Trophoblast cell (in vitro differentiated cells and primary cell): ENCODE measurements around the gene GAN.

Source experiments
- DNase-seq, 2 donors: peaks; one replicate each; pipeline ENCODE4 v3.0.0-alpha.2; 2016
- H2AFZ ChIP-seq: 2 replicates; pipeline ENCODE4 v1.6.1; 2013; ENCODE audit warnings: low read length, moderate library complexity, mild to moderate bottlenecking; ENCODE audit not compliant: insufficient read depth, poor library complexity
- H2AK5ac ChIP-seq: 2 replicates; pipeline ENCODE4 v1.6.1; 2013; ENCODE audit warnings: mild to moderate bottlenecking, low read length
- H2BK120ac ChIP-seq: 2 replicates; pipeline ENCODE4 v1.6.1; 2013; ENCODE audit warnings: low read length, mild to moderate bottlenecking, moderate library complexity; ENCODE audit not compliant: insufficient read depth, poor library complexity
- H2BK12ac ChIP-seq: 2 replicates; pipeline ENCODE4 v1.6.1; 2013; ENCODE audit warnings: mild to moderate bottlenecking, low read length, moderate library complexity
- H2BK5ac ChIP-seq: 2 replicates; pipeline ENCODE4 v1.6.1; 2013; ENCODE audit warnings: low read length, low read depth, moderate library complexity, mild to moderate bottlenecking; ENCODE audit not compliant: poor library complexity
- H3K14ac ChIP-seq: 2 replicates; pipeline ENCODE4 v1.6.1; 2013; ENCODE audit warnings: mild to moderate bottlenecking, low read length
- H3K18ac ChIP-seq: 2 replicates; pipeline ENCODE4 v1.6.1; 2013; ENCODE audit warnings: mild to moderate bottlenecking, low read length
- H3K23ac ChIP-seq: 2 replicates; pipeline ENCODE4 v1.6.1; 2013; ENCODE audit warnings: low read length
- H3K27ac ChIP-seq: 2 replicates; pipeline ENCODE4 v1.5.1; 2013; ENCODE audit warnings: low read depth, mild to moderate bottlenecking, inconsistent platforms, low read length, moderate library complexity
- H3K27me3 ChIP-seq: 2 replicates; pipeline ENCODE4 v1.6.1; 2013; ENCODE audit warnings: inconsistent platforms, mild to moderate bottlenecking, low read length, moderate library complexity; ENCODE audit not compliant: insufficient read depth
- H3K36me3 ChIP-seq, 2 experiments: 1 replicate in 1 of 2; 2 replicates in 1 of 2; pipeline ENCODE4 v1.6.1; 2013; ENCODE audit warnings: low read length in 2 of 2, mild to moderate bottlenecking in 2 of 2, moderate library complexity in 1 of 2; ENCODE audit not compliant: insufficient read depth in 2 of 2, control insufficient read depth in 1 of 2
- H3K4ac ChIP-seq: 2 replicates; pipeline ENCODE4 v1.6.1; 2013; ENCODE audit warnings: low read depth, mild to moderate bottlenecking, low read length, moderate library complexity
- H3K4me1 ChIP-seq, 2 experiments: 1 replicate in 1 of 2; 2 replicates in 1 of 2; pipeline ENCODE4 v1.6.1; 2013; ENCODE audit warnings: low read length in 2 of 2, mild to moderate bottlenecking in 2 of 2, moderate library complexity in 1 of 2; ENCODE audit not compliant: insufficient read depth in 2 of 2, control insufficient read depth in 1 of 2
- H3K4me2 ChIP-seq: 2 replicates; pipeline ENCODE4 v1.6.1; 2013; ENCODE audit warnings: inconsistent platforms, mild to moderate bottlenecking, low read length, moderate library complexity
- H3K4me3 ChIP-seq: 2 replicates; pipeline ENCODE4 v1.5.1; 2013; ENCODE audit warnings: mild to moderate bottlenecking, low read depth, low read length, inconsistent platforms
- H3K79me1 ChIP-seq: one replicate; pipeline ENCODE4 v1.6.1; 2013; ENCODE audit warnings: low read length
- H3K79me2 ChIP-seq: 2 replicates; pipeline ENCODE4 v1.6.1; 2013; ENCODE audit warnings: low read length, mild to moderate bottlenecking; ENCODE audit not compliant: control insufficient read depth, insufficient read depth, poor library complexity
- H3K9ac ChIP-seq: 2 replicates; pipeline ENCODE4 v1.6.1; 2013; ENCODE audit warnings: mild to moderate bottlenecking, low read length
- H3K9me3 ChIP-seq: 2 replicates; pipeline ENCODE4 v1.6.1; 2013; ENCODE audit warnings: low read depth, mild to moderate bottlenecking, control low read depth, inconsistent platforms, low read length; ENCODE audit not compliant: insufficient read depth
- H4K12ac ChIP-seq: 2 replicates; pipeline ENCODE4 v1.6.1; 2013; ENCODE audit warnings: low read depth, mild to moderate bottlenecking, low read length, moderate library complexity
- H4K8ac ChIP-seq: 2 replicates; pipeline ENCODE4 v1.6.1; 2013; ENCODE audit warnings: low read depth, mild to moderate bottlenecking, low read length, moderate library complexity
- H4K91ac ChIP-seq: one replicate; pipeline ENCODE4 v1.6.1; 2013; ENCODE audit warnings: low read depth, mild to moderate bottlenecking, low read length, moderate library complexity
- WGBS: extraction: QIAGEN DNeasy Blood & Tissue Kit; methylation state at CpG from one replicate; pipeline ENCODE4 v1.1.7; 2013; ENCODE audit warnings: missing lambda C conversion rate; ENCODE audit not compliant: insufficient read length, insufficient coverage; ENCODE audit errors: extremely low coverage; 5-methylcytosine and 5-hydroxymethylcytosine counted together

GAN gene

GRCh38 chr16:81350306-81350615 is 35.5 kb downstream of the GAN start:
- peaks cover 2% of the 10 kb centered on the region for H3K79me2 ChIP-seq
- H2BK5ac ChIP-seq, result no peak overlapping the region
- DNase-seq, result peak; percentile 2 to 66
- no peak overlapping the region for H3K23ac ChIP-seq
- WGBS, result no CpG with 5 or more reads among the region's 4 CpGs
- no peak overlapping the region for H3K14ac ChIP-seq
- H3K18ac ChIP-seq, result no peak overlapping the region
- H3K4me3 ChIP-seq, result no peak overlapping the region
- no peak overlapping the region for H4K8ac ChIP-seq
- H2BK120ac ChIP-seq, result no peak overlapping the region
- no peak overlapping the region for H2AFZ ChIP-seq
- H3K4me1 ChIP-seq, result peaks cover 0 to 3% of the 10 kb centered on the region in 2 experiments
- H3K27me3 ChIP-seq, result no peaks in the 10 kb centered on the region
- H4K12ac ChIP-seq, result no peak overlapping the region
- no peak overlapping the region for H3K9ac ChIP-seq
- no peak overlapping the region for H3K4ac ChIP-seq
- H3K36me3 ChIP-seq, result peaks cover 6 to 9% of the 10 kb centered on the region in 2 experiments
- no peak overlapping the region for H4K91ac ChIP-seq
- peaks cover 6% of the 10 kb centered on the region for H3K9me3 ChIP-seq
- no peak overlapping the region for H2AK5ac ChIP-seq
- H3K4me2 ChIP-seq, result no peak overlapping the region
- H3K79me1 ChIP-seq, result no peaks in the 10 kb centered on the region
- H2BK12ac ChIP-seq, result no peak overlapping the region
- H3K27ac ChIP-seq, result no peak overlapping the region

GRCh38 chr16:81353895-81354294 is 39.1 kb downstream of the GAN start:
- H2BK5ac ChIP-seq, result no peak overlapping the region
- no peak overlapping the region for H2BK120ac ChIP-seq
- no peaks in the 10 kb centered on the region for H3K79me1 ChIP-seq
- H3K4me2 ChIP-seq, result no peak overlapping the region
- H3K4me1 ChIP-seq, result peaks cover 0 to 3% of the 10 kb centered on the region in 2 experiments
- H3K27ac ChIP-seq, result no peak overlapping the region
- no peak overlapping the region for H3K14ac ChIP-seq
- H3K36me3 ChIP-seq, result peaks cover 9 to 13% of the 10 kb centered on the region in 2 experiments
- H4K8ac ChIP-seq, result no peak overlapping the region
- no peaks in the 10 kb centered on the region for H3K9me3 ChIP-seq
- no peaks in the 10 kb centered on the region for H3K27me3 ChIP-seq
- no peak overlapping the region for H3K9ac ChIP-seq
- no CpG with 5 or more reads among the region's 3 CpGs for WGBS
- H4K91ac ChIP-seq, result no peak overlapping the region
- no peak overlapping the region for H2BK12ac ChIP-seq
- no peak overlapping the region for H2AK5ac ChIP-seq
- H3K4ac ChIP-seq, result no peak overlapping the region
- no peak overlapping the region for H2AFZ ChIP-seq
- H3K23ac ChIP-seq, result no peak overlapping the region
- peaks cover 2% of the 10 kb centered on the region for H3K79me2 ChIP-seq
- DNase-seq, result no peak
- H4K12ac ChIP-seq, result no peak overlapping the region
- H3K18ac ChIP-seq, result no peak overlapping the region
- no peak overlapping the region for H3K4me3 ChIP-seq

DNA sequence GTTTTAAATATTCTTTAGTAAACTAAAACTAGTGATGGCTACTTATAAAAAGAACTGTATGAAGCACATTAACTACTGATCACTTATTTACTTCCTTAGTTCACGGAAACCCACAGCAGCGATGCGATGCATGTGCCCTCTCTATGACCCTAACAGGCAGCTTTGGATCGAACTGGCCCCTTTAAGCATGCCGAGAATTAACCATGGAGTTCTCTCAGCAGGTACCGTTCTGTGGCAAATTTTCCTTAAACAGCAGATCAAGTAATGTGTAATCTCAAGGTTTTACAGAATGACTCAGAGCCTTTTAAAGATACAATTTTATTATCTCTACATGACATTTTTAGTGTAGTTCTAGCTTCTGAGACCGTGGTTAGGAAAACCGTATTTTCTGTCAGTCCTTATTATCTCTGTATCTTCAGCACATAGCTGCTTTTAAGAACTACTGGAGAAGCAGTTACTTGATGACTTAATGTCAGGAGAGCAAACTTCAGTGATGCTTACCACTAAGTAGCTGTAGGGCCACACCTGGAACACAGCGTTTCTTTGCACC is 43.0 kb downstream of the GAN start:
- no peak overlapping the region for H3K9ac ChIP-seq
- no peak overlapping the region for H3K4ac ChIP-seq
- no peak overlapping the region for H2AK5ac ChIP-seq
- no peak overlapping the region for H3K23ac ChIP-seq
- no peaks in the 10 kb centered on the region for H3K79me1 ChIP-seq
- no peak overlapping the region for H3K4me2 ChIP-seq
- no peak overlapping the region for H4K91ac ChIP-seq
- no peak overlapping the region for H4K12ac ChIP-seq
- H4K8ac ChIP-seq, result no peak overlapping the region
- H2AFZ ChIP-seq, result no peak overlapping the region
- H2BK5ac ChIP-seq, result no peak overlapping the region
- H3K4me3 ChIP-seq, result no peak overlapping the region
- H3K9me3 ChIP-seq, result no peaks in the 10 kb centered on the region
- no peaks in the 10 kb centered on the region for H3K79me2 ChIP-seq
- DNase-seq, result no peak
- H3K4me1 ChIP-seq, result no peaks in the 10 kb centered on the region
- no peaks in the 10 kb centered on the region for H3K27me3 ChIP-seq
- no peak overlapping the region for H2BK12ac ChIP-seq
- no peak overlapping the region for H3K18ac ChIP-seq
- H2BK120ac ChIP-seq, result no peak overlapping the region
- WGBS, result no CpG with 5 or more reads among the region's 9 CpGs
- no peak overlapping the region for H3K14ac ChIP-seq
- peaks cover 15 to 17% of the 10 kb centered on the region in 2 experiments for H3K36me3 ChIP-seq
- no peak overlapping the region for H3K27ac ChIP-seq

DNA sequence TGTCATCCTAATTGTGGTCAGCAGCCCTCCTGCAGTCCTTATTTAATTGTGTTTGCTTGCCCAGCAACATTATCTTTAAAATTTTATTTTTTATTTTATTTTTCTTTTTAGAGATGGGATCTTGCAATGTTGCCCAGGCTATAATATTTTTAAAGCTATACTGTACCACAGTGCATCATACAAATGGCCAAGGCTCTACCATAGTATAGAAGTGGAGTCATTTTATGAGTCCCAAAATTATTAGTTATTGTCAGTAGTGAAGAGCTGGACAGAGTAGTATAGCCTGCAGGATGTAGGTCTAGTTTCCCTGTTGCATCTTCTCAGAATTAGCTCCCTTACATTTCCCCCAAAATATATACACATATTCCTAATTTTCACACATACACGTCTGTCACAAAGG is 44.1 kb downstream of the GAN start:
- Histone ChIP-seq H4K12ac (no peak overlapping the region), H2BK120ac (no peak overlapping the region), H2AK5ac (no peak overlapping the region), H3K4me3 (no peak overlapping the region), H3K27me3 (no peaks in the 10 kb centered on the region), H2BK5ac (no peak overlapping the region), H4K8ac (no peak overlapping the region), H3K23ac (no peak overlapping the region), H4K91ac (no peak overlapping the region), H3K4me2 (no peak overlapping the region), H3K9ac (no peak overlapping the region), H3K27ac (no peak overlapping the region), H2AFZ (no peak overlapping the region), H3K36me3 (peaks cover 15 to 19% of the 10 kb centered on the region in 2 experiments), H2BK12ac (no peak overlapping the region), H3K18ac (no peak overlapping the region), H3K4ac (no peak overlapping the region), H3K14ac (no peak overlapping the region), H3K79me2 (no peaks in the 10 kb centered on the region), H3K79me1 (no peaks in the 10 kb centered on the region), H3K4me1 (no peaks in the 10 kb centered on the region), H3K9me3 (no peaks in the 10 kb centered on the region)
- no CpG with 5 or more reads among the region's 1 CpG for WGBS
- no peak for DNase-seq
